Stomach (tissue), 9 donors: ENCODE data around the gene ZNF182. TPM values are rescaled to one million over a fixed set of nuclear protein-coding genes. Genes with fewer than 3 reads are reported as not detected.
"Not testable (repeated sequence)": the region's sequence is repeated elsewhere in the genome, so short reads cannot be mapped to it uniquely, and the experiment has no call there.

Experiments used
- DNase-seq, 2 donors: peaks; one replicate each; pipeline versions ENCODE4 v3.0.0 to v3.0.0-alpha.2; 2013 to 2019
- H3K27ac ChIP-seq, 5 donors: fragments of 200-600 bp in 4 of 5; sonication (generic) in 4 of 5; one replicate each; pipeline ENCODE4 v1.5.1; 2013 to 2019; ENCODE audit warnings: mild to moderate bottlenecking in 1 of 5, moderate library complexity in 1 of 5
- H3K27me3 ChIP-seq, 3 donors: fragments of 200-600 bp; sonication (generic); one replicate each; pipeline ENCODE4 v1.5.1; 2017 to 2019; ENCODE audit warnings: mixed run types in 1 of 3
- H3K36me3 ChIP-seq, 4 donors: fragments of 200-600 bp; sonication (generic); 1 replicate in 3 of 4; 2 replicates in 1 of 4; pipeline ENCODE4 v1.5.1; 2016 to 2019
- H3K4me1 ChIP-seq, 4 donors: fragments of 200-600 bp; sonication (generic); one replicate each; pipeline ENCODE4 v1.5.1; 2016 to 2019
- H3K4me3 ChIP-seq, 4 donors: fragments of 200-600 bp; sonication (generic) in 3 of 4; one replicate each; pipeline ENCODE4 v1.5.1; 2016 to 2019; ENCODE audit warnings: mild to moderate bottlenecking in 1 of 4
- H3K9me3 ChIP-seq, 4 donors: fragments of 200-600 bp; sonication (generic); one replicate each; pipeline ENCODE4 v1.5.1; 2016 to 2019
- CTCF ChIP-seq, 7 experiments: fragments of 450-650 bp in 4 of 7; fragments of 200-600 bp in 3 of 7; sonication (generic) in 3 of 7; IDR thresholded peaks; one replicate each; pipeline ENCODE4 v1.5.1; 2016 to 2019; ENCODE audit warnings: antibody characterized with exemption in 7 of 7, control low read depth in 2 of 7, mild to moderate bottlenecking in 1 of 7
- EP300 ChIP-seq: sonication (generic); formaldehyde crosslinking; IDR thresholded peaks from one replicate; pipeline ENCODE4 v1.6.1; 2017; ENCODE audit warnings: antibody characterized with exemption
- POLR2A ChIP-seq, 4 donors: fragments of 450-650 bp; IDR thresholded peaks; one replicate each; pipeline ENCODE4 v1.6.1; 2016; ENCODE audit warnings: antibody characterized with exemption in 4 of 4, control low read depth in 2 of 4, mild to moderate bottlenecking in 1 of 4, moderate library complexity in 1 of 4
- POLR2AphosphoS5 ChIP-seq, 3 donors: sonication (generic); formaldehyde crosslinking; IDR thresholded peaks; one replicate each; pipeline ENCODE4 v1.6.1; 2016; ENCODE audit warnings: antibody characterized with exemption in 3 of 3
- WGBS, 5 donors: extraction: QIAGEN DNeasy Blood & Tissue Kit in 3 of 5; methylation state at CpG; one replicate each; pipeline versions ENCODE4 v1.1.5 to v1.1.7; 2013 to 2018; 5-methylcytosine and 5-hydroxymethylcytosine counted together
- intact Hi-C: fragments of 100-400 bp; cut with DNase I; formaldehyde crosslinking; loops from one replicate; pipeline ENCODE4 v1.15.1; 2023; ENCODE audit warnings: low total_unique reads
- polyA plus RNA-seq, 3 donors: library from polyadenylated mRNA; stranded (reverse); fragments of 200-250 nt; gene quantifications; one replicate each; pipeline ENCODE4 v1.2.3, GENCODE V29; 2013
- total RNA-seq, 5 donors: library from RNA; depleted of rRNA; stranded (reverse); fragments of >200 nt; gene quantifications; one replicate each; pipeline versions ENCODE4 v1.1.0 to v1.2.3, GENCODE V29; 2014 to 2016
- donor health status: healthy with polysubstance abuse.
- donor health status: Bipolar disorder and iron deficiency.
- donor health status: healthy.

ZNF182 gene
- total and polyA plus RNA-seq, 8 donors: 1.7 to 23.3 (median 4.3) TPM

- TF ChIP-seq CTCF (IDR thresholded peaks at IDR 0.05) (no peak), EP300 (no peak), POLR2A (IDR thresholded peaks at IDR 0.05) (no peak), POLR2AphosphoS5 (IDR thresholded peaks at IDR 0.05) (no peak)
- intact Hi-C loops: no loop called here
- Histone ChIP-seq H3K27me3 (no peaks in the 10 kb centered on the region), H3K9me3 (peaks cover 0 to 35% (median 17%) of the 10 kb centered on the region in 4 donors), H3K4me1 (no peaks in the 10 kb centered on the region), H3K4me3 (no peak overlapping the region), H3K36me3 (no peaks in the 10 kb centered on the region), H3K27ac (no peak overlapping the region)
- 76 to 100% (median 92%) methylated on average over 4 of the region's 4 CpGs for WGBS, 5 donors
- DNase-seq: no peak
These were observed 63.3 kb downstream of the ZNF182 start for GRCh38 chrX:47940448-47940847.

DNA sequence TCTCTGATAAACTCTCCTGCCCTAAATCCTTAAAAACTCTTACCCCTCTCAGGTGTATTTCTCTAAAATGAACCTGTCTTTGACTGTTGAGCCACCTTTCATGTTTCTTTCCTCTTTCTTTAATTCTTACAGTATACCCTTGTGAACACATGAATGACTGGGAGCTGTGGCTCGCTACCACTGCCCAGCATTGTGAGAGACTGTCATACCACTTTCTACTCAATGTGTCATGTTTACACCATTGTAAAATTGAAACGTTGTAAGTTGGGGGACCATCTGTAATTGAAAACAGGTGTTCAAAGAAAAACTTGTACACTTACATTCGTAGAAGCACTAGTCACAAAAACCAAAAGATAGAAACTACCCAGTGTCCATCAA is 66.9 kb downstream of the ZNF182 start:
- no peaks in the 10 kb centered on the region for H3K4me1 ChIP-seq
- 57 to 84% (median 74%) methylated on average over 3 of the region's 3 CpGs for WGBS, 5 donors
- H3K27ac ChIP-seq: no peak overlapping the region
- TF ChIP-seq POLR2AphosphoS5 (IDR thresholded peaks at IDR 0.05) (no peak), CTCF (IDR thresholded peaks at IDR 0.05) (no peak), POLR2A (IDR thresholded peaks at IDR 0.05) (no peak), EP300 (no peak)
- H3K9me3 ChIP-seq: peaks cover 0 to 17% (median 7%) of the 10 kb centered on the region in 4 donors
- H3K4me3 ChIP-seq: no peak overlapping the region
- no peak for DNase-seq
- no peaks in the 10 kb centered on the region for H3K27me3 ChIP-seq
- no peaks in the 10 kb centered on the region for H3K36me3 ChIP-seq
- intact Hi-C loops: no loop called here

DNA sequence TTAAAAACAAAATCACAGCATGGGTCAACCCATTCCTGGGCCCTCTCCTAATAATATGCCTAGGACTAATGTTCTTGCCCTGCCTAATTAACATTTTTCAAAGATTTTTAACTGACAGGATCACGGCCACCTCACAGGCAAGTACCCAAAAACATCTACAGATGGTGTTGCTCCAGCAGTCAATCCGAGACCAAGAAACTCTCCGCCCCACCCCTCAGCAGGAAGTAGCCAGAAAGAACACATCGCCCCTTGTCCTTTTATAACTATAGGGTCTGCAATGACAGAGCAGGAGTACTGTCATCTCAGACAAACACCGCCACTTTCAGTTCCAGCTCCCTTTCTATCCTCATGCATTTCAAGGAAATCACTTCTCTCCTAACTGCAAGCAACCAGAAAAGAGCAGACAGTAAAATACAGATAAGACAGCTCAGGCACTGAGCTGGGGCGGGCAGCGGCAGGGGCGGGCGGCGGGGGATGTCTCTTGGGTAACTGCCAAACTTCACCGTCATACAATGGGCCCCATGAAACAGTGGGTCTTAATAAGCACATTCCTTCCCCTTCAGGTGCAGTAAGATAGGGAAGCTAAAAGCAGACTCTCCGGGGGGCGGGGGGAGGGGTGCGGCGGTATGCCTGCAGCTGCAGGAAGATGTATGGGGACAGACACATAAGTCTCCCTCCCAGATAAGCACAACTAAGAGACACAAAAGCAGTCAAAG is 67.4 kb downstream of the ZNF182 start:
- peak overlapping the region in 1 of 4 donors; percentile 18 for H3K4me3 ChIP-seq
- H3K27ac ChIP-seq: no peak overlapping the region
- peaks cover 0 to 17% (median 7%) of the 10 kb centered on the region in 4 donors for H3K9me3 ChIP-seq
- 15 to 57% (median 24%) methylated on average over 14 to 15 of the region's 15 CpGs for WGBS, 5 donors
- H3K36me3 ChIP-seq: no peaks in the 10 kb centered on the region
- DNase-seq: peak in 1 of 2 donors; percentile 54
- intact Hi-C loops: no loop called here
- TF ChIP-seq POLR2AphosphoS5 (IDR thresholded peaks at IDR 0.05) (no peak), POLR2A (IDR thresholded peaks at IDR 0.05) (no peak), CTCF (IDR thresholded peaks at IDR 0.05) (no peak), EP300 (no peak)
- no peaks in the 10 kb centered on the region for H3K27me3 ChIP-seq
- H3K4me1 ChIP-seq: no peaks in the 10 kb centered on the region

DNA sequence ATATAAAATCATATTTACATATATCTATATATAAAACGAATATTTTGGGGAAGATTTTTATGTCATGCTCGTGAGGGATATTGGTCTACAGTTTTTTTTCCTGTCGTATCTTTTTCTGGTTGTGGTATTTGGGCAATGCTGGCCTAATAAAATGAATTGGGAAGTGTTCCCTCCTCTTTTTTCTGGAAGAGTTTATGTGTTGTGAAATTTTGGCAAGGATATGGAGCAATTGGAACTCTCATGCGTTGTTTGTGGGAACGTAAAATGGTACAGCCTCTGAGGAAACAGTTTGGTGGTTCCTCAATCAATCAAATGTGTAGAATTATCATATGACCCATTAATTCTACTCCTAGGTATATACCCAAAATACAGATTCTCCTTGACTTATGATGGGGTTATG is 69.8 kb downstream of the ZNF182 start:
- TF ChIP-seq CTCF (IDR thresholded peaks at IDR 0.05) (no peak), EP300 (no peak), POLR2AphosphoS5 (IDR thresholded peaks at IDR 0.05) (no peak), POLR2A (IDR thresholded peaks at IDR 0.05) (no peak)
- H3K4me3 ChIP-seq: no peak overlapping the region
- no peaks in the 10 kb centered on the region for H3K4me1 ChIP-seq
- 53 to 75% (median 60%) methylated on average over 5 of the region's 5 CpGs for WGBS, 5 donors
- no peak for DNase-seq
- peaks cover 0 to 17% (median 6%) of the 10 kb centered on the region in 4 donors for H3K9me3 ChIP-seq
- H3K36me3 ChIP-seq: no peaks in the 10 kb centered on the region
- no peaks in the 10 kb centered on the region for H3K27me3 ChIP-seq
- intact Hi-C loops: no loop called here
- H3K27ac ChIP-seq: no peak overlapping the region

DNA sequence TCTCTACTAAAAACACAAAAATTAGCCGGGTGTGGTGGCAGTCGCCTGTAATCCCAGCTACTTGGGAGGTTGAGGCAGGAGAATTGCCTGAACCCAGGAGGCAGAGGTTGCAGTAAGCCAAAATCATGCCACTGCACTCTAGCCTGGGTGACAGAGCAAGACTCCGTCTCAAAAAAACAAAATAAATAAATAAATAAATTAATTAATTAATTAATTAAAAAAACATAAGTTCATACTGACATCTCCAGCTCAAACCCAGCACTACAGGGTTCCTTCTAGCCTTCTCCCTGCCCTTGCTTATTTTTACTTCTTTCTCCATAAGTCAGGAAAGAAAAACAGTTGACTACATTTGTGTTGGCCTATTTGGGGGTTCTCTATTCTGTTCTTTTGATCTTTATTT is 71.8 kb downstream of the ZNF182 start:
- 79 to 95% (median 85%) methylated on average over 3 of the region's 3 CpGs for WGBS, 5 donors
- H3K4me1 ChIP-seq, H3K27ac ChIP-seq, H3K9me3 ChIP-seq, H3K27me3 ChIP-seq, DNase-seq, H3K36me3 ChIP-seq, intact Hi-C loops, H3K4me3 ChIP-seq: not testable (repeated sequence)
